ENCODE results near the gene TRPM2.

TRPM2 gene

DNA sequence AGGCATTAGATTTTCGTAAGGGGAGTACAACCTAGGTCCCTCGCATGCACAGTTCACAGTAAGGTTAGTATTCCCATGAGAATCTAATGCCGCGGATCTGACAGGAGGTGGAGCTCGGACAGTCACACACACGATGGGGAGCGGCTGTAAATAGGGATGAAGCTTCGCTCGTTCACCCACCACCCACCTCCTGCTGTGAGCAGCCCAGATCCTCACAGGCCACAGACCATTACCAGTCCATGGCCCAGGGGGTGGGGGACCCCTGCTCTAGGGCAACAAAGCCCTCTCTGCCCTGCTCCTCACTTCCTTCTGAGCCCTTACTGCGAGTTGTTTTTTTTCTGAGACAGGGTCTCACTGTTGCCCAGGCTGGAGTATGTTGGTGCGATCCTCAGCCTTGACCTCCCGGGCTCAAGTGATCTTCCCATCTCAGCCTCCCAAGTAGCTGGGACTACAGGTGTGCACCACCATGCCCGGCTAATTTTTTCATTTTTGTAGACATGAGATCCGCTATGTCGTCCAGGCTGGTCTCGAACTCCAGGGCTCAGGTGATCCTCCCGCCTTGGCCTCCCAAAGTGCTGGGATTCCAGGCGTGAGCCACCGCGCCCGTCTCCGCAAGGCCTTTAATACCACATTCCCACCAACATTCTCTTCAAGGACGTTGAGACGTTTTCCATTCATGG lies 21.3 kb downstream of the TRPM2 start:
- DNase-seq (ENCODE audit: low read depth in 2 of 2, low spot score in 1 of 2): no peak

DNA sequence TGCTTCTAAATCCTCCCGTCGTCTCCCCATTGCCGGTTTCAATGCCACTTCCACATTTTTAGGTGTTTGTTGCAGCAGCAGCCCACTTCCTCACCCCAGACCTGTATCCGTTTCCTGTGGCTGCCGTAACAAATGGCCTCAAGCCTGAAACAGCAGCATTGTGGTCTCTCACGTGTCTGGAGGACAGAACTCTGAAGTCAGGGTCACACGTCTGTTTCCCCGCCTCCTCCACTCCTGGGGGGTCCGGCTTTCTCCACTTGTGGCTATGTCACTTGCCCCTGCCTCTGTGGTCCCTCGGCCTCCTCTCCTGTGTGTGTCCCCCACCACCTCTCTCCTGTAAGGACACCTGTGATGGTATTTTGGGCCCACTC lies 21.8 kb downstream of the TRPM2 start:
- peak in 1 of 2 donors; percentile 9 for DNase-seq (ENCODE audit: low read depth in 2 of 2, low spot score in 1 of 2)

DNA sequence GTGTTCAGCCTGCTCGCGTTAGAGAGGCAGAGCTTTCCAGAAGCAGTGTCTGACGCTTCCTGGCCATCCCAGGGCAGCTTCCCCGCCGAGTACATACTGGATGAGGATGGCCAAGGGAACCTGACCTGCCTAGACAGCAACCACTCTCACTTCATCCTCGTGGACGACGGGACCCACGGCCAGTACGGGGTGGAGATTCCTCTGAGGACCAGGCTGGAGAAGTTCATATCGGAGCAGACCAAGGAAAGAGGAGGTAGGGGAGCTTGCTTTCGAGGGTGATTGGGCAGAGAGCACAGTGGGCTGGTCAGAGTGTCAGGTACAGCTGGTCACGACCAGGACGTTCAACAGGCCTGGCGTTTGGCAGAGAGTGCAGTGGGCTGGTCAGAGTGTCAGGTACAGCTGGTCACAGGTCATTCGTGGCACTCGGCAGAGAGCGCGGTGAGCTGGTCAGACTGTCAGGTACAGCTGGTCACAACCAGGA lies 22.4 kb downstream of the TRPM2 start:
- no peak for DNase-seq (ENCODE audit: low read depth in 2 of 2, low spot score in 1 of 2)

DNA sequence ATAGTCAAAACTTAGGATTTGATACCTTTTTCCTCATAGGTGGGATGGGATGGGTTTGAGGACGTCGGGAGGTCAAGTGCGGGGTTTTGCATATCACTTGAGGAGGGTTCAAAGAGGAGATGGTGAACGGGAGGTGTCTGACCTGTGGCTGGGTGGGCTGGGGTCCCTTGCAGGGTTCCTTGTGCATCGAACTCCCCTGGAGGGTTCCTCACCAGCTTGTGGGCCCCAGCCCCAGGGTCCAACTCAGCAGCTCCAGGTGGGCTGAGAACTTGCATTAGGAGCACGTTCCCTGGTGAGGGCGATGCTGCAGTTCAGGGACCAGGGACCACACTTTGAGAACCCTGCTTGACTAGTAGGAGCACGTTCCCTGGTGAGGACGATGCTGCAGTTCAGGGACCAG lies 23.2 kb downstream of the TRPM2 start:
- no peak for DNase-seq (ENCODE audit: low read depth in 2 of 2, low spot score in 1 of 2)

DNA sequence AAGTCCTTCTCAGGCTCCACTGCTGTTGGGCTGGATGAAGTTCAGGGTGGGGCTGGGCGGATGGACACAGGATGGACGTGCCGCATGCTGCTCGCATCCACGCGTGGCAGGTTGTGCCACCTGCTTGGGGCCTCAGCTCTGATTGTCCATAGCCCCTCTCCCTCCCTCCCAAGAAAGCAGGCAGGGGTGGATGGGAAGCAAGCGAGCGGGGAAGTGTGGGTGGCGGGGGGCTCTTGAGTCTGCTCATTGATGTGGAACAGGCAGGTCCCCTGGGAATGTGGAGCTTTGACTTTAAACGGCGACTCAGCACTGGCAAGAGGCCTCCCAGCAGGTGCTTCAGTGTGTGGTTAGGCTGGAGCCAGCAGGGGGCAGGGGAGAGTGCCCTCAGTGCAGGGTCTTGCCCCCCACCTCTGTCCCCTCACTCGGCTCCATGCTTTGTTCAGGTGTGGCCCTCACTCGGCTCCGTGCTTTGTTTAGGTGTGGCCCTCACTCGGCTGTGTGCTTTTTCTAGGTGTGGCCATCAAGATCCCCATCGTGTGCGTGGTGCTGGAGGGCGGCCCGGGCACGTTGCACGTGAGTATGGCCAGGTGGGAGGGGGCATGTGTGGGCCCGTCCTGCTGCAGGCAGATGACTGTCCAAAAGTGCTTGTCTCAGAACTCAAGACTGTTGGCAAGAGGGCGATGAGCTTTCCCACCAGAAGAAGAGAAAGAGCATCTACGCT lies 23.9 kb downstream of the TRPM2 start:
- DNase-seq (ENCODE audit: low read depth in 2 of 2, low spot score in 1 of 2): no peak

DNA sequence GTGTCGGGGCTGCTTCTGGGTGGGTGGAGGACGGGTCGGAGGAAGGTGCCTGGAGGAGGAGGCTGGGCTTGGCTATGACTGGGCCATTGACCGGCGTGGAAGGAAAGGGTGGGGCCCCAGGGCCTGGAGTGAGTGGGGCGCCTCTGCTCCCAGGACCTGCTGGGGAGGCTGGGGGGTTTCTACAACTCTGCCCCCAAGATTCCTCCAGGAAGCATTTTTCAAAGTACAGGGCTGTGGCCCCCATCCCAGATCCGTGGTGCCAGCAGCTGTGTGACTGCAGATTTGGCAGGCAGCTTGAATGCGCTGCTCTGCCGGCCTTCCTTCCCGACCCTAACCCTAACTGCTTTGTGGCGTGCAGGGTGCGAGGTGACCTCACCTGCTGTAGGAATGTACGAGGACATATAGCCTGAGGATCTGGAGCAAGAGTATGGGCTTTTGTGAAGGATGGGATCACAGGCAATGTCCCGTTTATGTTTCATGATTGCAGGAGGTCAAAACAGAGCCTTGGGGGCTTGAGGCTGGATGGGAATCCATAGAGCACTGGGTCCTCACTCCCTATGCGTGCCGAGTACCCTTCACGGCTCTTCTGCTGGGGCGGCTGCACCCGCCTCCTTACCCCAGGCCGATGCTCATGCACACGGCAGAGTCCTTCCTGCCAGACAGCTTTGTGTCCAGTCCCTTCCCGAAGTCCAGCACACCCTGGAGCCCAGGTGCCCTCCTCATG lies 24.7 kb downstream of the TRPM2 start:
- no peak for DNase-seq (ENCODE audit: low read depth in 2 of 2, low spot score in 1 of 2)

DNA sequence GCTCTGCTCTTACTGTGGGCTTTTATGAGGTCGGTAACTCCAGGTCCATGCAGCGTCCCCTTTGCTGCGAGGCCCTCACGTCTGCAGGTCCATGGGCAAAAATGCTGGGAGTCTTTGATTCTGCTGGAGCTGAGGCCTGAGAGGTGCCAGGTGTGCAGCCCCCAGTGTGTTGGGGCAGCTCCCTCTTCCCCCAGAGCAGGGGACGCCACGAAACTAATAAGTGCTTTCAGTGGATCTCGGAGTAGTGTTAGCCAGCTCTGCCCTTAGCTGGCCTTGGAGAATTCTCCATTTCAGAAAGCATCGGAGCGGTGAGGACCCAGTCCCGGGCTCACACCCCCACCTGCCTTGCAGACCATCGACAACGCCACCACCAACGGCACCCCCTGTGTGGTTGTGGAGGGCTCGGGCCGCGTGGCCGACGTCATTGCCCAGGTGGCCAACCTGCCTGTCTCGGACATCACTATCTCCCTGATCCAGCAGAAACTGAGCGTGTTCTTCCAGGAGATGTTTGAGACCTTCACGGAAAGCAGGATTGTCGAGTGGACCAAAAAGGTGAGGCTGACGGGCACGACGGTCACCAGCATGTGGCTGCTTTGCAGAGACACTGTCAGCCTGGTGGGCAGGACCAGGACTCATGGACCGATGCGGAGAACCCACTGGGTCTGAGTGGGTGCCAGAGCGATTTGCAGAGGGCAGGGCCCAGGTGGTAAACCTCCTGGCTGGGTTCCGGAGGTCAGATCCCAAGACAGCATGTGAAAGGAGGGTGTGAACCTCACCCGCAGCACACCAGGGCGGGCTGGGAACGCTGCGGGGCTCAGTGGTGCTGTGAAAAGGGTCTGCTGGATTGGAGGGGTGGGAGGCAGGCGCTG lies 25.5 kb downstream of the TRPM2 start:
- no peak for DNase-seq (ENCODE audit: low read depth in 2 of 2, low spot score in 1 of 2)

DNA sequence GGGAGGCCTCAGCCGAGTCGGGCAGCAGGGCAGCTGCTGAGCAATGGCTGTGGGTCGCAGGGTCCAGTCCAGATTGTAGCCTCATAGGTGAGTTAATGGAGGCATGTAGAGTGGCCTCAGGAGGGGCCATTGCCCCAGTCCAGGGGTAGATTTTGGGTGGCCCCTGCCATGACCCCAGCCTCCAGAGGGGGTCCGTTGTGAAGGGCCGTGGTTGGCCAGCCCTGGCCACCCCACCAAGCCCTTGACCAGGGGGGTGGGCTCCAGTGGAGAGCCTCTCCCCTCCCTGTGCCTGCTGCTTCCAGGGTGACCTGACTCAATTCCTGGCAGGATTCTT lies 26.1 kb downstream of the TRPM2 start:
- no peak for DNase-seq (ENCODE audit: low read depth in 2 of 2, low spot score in 1 of 2)

DNA sequence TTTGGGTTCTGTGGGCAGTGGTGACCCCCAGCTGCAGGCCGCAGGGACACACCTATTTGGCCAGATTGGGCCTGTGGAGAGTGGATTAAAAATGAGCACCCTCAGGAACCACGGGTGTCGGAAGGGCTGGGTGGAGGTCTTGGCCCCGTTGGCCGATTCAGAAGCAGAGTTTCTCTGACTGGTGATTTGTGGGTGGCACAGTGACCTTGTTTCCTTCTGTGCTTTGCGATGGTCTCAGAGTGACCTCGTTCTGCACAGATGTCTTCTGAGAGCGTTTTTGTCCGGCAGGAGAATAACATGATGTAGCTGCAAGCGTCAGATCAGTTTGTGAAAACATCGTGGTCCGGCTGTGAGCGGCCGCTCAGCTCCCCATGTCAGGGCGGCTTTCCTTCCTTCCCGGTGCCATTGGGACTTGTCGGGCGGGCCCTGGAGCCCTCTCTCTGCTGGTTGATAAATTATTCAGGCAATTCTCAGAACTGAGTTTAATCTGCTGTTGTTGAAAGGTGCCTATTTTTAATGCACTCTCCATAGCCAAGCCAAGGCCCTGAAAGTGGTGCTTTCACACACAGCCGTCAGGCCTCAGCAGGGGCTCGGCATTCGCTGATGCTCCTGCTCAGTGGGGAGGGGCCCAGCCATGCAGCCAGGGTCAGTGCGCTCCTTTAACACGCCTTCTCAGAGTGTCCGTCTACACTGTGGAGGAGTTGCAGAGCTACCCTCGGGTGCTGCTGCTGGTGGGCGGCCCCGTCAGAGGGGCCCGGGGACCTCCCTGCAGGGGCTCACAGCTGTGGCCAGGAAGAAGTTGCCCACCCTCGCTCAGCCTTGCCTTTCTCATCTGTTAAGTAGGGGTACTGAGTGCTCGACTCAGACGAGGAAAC lies 26.8 kb downstream of the TRPM2 start:
- DNase-seq (ENCODE audit: low read depth in 2 of 2, low spot score in 1 of 2): no peak

DNA sequence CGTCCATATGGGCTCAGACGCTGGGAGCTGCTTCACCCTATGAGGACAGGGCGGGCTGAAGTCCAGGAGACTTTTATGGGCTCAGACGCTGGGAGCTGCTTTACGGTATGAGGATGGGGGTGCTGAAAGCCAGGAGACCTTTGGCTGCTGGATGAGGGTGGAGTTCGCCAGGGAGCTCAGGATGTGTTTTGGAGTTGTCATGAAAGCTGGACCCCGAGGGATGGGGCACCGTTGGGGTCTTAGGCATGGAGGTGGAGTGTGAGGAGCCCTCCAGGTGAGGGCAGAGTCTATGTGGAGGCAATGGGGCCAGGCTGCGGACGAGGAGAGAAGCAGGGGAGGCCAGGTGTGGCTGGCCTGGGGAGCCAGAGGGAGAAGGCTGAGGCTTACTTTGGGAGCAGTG lies 27.5 kb downstream of the TRPM2 start:
- DNase-seq (ENCODE audit: low read depth in 2 of 2, low spot score in 1 of 2): no peak

DNA sequence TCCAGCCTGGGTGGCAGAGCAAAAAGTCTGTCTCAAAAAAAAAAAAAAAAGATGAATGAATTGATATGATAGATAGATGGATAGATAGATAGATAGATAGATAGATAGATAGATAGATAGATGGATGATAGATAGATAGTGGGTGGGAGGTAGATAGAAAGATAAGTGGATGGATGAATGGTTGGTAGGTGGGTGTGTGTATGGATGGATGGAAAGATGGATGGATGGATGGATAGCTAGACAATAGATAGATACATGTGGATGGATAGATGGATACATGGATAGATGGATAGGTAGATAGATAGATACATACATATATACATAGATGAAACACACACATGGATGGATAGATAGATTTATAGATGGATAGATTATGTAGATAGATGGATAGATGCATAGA lies 28.5 kb downstream of the TRPM2 start:
- DNase-seq (ENCODE audit: low read depth in 2 of 2, low spot score in 1 of 2): no peak

DNA sequence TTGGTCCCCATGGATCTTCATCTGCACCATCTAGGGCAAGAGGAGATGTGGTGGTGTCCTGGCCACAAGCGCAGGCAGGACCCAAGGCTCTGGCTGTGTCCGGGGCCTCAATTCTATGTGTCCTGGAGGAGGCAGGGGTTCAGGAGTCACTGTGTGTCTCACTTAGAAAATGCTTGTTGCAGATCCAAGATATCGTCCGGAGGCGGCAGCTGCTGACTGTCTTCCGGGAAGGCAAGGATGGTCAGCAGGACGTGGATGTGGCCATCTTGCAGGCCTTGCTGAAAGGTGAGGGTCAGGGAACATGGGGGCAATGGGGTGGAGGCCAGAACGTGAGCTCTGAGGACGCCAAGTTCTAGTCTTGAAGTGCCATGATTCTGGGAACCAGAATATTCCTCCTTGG lies 29.1 kb downstream of the TRPM2 start:
- no peak for DNase-seq (ENCODE audit: low read depth in 2 of 2, low spot score in 1 of 2)

DNA sequence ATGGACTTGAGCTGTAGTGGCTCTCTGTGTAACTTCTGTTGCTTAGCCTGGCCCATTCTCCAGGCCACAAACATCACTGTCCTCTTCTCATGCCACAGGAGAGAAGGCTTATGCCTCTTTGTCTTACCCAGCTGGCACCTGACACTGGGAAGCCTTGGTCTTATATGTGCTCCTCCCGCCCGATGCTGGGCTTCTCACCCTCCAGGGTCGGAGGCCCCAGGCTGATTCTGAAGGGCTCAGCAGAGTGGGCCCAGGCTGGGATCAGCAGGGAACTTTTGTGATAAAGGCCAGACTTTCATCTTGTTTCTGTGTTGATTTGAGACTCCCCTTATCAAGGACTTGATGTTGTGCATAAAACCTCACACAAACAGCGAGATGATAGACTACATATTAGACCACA lies 29.8 kb downstream of the TRPM2 start:
- no peak for DNase-seq (ENCODE audit: low read depth in 2 of 2, low spot score in 1 of 2)

DNA sequence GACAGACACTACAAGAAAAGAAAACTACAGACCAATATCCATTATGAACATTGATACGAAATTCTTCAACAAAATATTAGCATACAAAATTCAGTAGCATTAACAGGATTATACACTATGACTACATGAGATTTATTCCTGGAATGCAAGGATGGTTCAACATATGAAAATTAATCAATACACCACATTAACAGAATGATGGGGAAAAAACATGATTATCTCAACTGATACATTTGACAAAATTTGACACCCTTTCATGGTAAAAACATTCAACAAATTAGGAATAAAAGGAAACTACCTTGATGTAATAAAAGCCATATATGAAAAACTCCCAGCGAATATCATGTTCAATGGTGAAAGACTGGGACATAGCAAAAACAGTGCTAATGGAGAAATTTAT lies 31.5 kb downstream of the TRPM2 start:
- DNase-seq (ENCODE audit: low read depth in 2 of 2, low spot score in 1 of 2): no peak

DNA sequence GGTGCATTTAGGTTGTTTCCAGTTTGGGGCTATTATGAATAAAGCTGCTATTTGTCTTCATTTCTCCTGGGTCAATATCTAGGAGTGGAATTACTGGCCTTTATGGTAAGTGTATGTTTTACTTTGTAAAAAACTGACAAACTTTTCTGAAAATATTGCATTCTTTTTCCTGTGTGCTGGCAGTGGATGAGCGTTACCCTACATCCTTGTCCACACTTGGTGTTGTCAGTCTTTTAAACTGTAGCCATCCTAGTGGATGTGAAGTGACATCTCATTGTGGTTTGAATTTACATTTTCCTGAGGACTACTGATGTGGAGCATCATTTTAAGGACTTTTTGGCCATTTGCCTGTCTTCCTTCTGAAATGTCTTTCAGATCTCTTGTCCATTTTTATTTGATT lies 35.9 kb downstream of the TRPM2 start:
- DNase-seq (ENCODE audit: low read depth in 2 of 2, low spot score in 1 of 2): no peak

DNA sequence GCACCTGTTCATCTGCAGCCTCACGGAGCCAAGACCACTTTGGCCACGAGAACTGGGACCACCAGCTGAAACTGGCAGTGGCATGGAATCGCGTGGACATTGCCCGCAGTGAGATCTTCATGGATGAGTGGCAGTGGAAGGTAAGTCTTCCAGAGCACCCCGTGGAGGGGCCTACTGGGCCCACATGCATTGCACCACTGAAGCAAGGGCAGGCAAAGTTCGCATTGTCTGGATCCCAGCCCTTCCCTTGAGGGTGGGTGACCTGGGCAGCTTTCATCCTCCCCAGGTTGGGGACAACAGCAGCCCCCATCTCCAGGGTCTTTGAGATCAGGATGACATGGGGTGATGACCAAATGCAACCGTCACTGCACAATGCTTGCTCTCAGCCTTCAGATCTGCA lies 37.5 kb downstream of the TRPM2 start:
- no peak for DNase-seq (ENCODE audit: low read depth in 2 of 2, low spot score in 1 of 2)

DNA sequence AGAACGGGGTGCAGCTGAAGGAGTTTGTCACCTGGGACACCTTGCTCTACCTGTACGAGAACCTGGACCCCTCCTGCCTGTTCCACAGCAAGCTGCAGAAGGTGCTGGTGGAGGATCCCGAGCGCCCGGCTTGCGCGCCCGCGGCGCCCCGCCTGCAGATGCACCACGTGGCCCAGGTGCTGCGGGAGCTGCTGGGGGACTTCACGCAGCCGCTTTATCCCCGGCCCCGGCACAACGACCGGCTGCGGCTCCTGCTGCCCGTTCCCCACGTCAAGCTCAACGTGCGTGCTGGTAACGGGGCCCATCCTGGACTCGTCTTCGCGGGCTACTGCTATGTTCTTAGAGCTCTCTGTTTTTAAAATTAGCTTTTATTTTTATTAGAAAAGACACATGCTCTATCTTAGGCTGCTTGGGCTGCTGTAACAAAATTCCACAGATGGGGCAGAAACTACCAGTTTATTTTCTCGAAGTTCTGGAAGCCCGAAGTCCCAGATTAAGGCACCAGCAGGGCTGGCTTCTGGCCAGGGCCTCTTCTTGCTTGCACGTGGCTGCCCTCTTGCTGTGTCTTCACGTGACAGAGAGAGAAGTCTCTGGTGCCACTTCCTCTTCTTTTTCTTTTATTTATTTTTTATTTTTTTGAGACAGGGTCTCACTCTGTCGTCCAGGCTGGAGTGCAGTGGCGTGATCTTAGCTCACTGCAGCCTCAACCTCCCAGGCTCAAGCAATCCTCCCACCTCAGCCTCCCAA lies 38.1 kb downstream of the TRPM2 start:
- no peak for DNase-seq (ENCODE audit: low read depth in 2 of 2, low spot score in 1 of 2)

DNA sequence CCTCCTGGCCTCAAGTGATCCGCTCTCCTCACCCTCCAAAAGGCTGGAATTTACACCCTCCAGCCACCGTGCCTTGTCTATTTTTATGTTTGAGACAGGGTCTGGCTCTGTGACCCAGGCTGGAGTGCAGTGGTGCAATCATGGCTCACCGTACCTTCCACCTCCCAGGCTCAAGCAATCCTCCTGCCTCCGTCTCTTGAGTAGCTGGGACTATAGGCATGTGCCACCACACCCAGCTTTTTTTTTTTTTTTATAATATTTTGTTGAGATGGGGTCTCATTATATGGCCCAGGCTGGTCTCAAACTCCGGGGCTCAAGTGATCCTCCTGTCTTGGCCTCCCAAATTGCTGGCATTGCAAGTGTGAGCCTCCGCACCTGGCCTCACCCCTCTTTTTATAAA lies 38.8 kb downstream of the TRPM2 start:
- DNase-seq (ENCODE audit: low read depth in 2 of 2, low spot score in 1 of 2): no peak

DNA sequence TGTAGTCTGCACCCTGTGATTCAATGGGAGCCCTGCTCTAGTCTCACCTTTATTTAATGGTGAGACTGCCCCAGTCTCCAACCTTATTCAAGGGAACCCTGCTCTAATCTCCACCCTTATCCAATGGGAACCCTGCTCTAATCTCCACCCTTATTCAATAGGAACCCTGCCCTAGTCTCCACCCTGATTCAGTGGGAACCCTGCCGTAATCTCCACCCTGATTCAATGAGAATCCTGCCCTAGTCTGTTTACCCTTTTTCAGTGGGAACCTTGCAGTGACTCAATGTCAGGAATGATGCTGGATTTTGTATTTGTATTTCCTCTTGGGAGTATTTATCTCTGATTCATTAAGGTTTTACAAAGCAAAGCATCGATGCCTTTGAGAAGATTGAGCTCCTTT lies 39.5 kb downstream of the TRPM2 start:
- DNase-seq (ENCODE audit: low read depth in 2 of 2, low spot score in 1 of 2): no peak

DNA sequence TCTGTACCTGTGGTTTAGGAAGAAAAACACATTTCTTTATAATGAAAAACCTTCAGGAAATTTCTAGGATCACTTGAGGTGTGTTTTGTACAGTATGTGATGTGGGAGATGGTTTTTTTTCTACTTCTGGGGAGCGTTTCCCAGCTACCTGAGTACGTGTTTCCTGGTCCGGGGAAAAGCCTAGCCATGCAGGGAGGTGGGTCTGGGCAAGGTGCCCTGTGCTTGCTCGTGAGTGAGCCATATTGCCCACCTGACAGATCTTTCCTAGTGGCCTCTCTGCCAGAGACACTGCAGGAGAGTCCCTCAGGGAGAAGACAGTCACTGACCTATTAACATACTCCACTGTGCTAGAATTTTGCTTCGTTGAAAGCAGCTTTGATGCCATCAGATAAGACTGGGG lies 41.3 kb downstream of the TRPM2 start:
- no peak for DNase-seq (ENCODE audit: low read depth in 2 of 2, low spot score in 1 of 2)

Measured in stimulated activated CD8-positive, alpha-beta memory T cell treated with anti-CD3 and anti-CD28 coated beads, Interleukin-4, amount 100 ng/mL, for 4 hours (primary cell).